Measurements from ENCODE around the gene NTNG2.

DNA sequence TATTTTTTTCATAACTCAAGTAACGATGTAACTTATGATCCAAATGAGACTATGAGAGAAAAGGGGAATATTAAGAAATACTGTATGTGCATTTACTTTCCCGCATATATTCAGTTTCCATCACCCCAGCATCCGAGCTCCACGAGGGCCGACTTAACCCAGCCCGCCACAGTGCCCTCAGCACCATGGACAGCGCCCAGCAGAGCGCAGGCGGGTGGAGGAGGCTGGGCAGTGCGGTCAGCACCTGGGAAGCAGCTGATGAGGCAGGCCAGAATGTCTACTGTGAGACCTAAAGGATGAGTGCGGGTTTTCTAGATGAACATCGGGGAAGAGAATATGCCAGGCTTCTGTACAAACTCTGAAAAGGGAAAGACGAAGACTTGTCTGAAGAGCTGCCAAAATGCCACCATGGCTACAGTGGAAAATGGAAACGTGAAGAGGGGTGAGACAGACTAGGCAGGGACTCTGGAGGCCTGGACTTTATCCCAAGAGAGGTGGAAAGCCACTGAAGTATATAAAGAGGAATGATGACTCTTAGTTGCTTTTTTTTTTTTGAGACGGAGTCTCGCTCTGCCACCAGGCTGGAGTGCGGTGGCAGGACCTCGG is 47.7 kb upstream of the NTNG2 start:
- TF ChIP-seq, protein P1, sequence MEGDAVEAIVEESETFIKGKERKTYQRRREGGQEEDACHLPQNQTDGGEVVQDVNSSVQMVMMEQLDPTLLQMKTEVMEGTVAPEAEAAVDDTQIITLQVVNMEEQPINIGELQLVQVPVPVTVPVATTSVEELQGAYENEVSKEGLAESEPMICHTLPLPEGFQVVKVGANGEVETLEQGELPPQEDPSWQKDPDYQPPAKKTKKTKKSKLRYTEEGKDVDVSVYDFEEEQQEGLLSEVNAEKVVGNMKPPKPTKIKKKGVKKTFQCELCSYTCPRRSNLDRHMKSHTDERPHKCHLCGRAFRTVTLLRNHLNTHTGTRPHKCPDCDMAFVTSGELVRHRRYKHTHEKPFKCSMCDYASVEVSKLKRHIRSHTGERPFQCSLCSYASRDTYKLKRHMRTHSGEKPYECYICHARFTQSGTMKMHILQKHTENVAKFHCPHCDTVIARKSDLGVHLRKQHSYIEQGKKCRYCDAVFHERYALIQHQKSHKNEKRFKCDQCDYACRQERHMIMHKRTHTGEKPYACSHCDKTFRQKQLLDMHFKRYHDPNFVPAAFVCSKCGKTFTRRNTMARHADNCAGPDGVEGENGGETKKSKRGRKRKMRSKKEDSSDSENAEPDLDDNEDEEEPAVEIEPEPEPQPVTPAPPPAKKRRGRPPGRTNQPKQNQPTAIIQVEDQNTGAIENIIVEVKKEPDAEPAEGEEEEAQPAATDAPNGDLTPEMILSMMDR (IDR thresholded peaks at IDR 0.05) = no peak
- TF ChIP-seq POLR2A (IDR thresholded peaks at IDR 0.05) = no peak
